Activated CD8-positive, alpha-beta memory T cell treated with anti-CD3 and anti-CD28 coated beads for 4 hours (primary cell): Measurements from ENCODE around the gene DPPA2.
"Not testable (repeated sequence)": the region's sequence is repeated elsewhere in the genome, so short reads cannot be mapped to it uniquely, and the experiment has no call there.

Source experiments
- DNase-seq, 2 donors: peaks; one replicate each; pipeline ENCODE4 v3.0.0-alpha.2; 2020; ENCODE audit warnings: low read depth in 2 of 2

The DPPA2 gene

DNA sequence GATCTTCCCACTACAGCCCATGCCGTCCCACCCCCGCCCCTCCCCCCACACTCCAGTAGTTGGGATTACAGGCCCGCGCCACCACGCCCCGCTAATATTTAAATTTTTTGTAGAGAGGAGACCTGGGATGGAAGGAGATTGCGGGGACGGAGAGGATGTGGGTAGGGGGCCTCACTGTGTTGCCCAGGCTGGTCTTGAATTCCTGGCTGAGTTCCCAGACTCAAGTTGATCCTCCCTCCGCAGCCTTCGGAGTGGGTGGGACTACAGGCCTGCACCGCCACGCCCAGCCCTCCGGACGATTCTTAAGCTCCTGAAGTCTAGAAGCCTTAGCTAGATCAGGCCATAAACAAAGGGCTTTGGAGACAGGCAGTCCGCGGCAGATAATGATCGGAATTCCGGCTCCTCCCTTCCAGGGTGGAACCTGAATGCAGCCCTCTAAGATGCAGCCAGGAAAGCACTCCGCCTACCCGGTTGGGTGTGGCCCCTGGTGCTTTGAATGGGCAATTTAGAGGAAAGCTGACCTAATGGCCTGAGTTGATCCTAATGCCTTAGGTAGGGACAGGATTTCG lies at the start of gene DPPA2:
Gene DPPA2, minus strand, starts transcription at position 356 of the 569 bp plus-strand sequence. CDS start 1,975 bp downstream, outside the sequence.
- DNase-seq: no peak

GRCh38 chr3:109364088-109364487 lies 47.8 kb upstream of the DPPA2 start:
- no peak for DNase-seq

- no peak for DNase-seq
These were observed 47.3 kb upstream of the DPPA2 start for GRCh38 chr3:109363634-109364033.

- DNase-seq: no peak
These were observed 46.5 kb upstream of the DPPA2 start for GRCh38 chr3:109362823-109363222.

GRCh38 chr3:109358809-109359208 lies 42.5 kb upstream of the DPPA2 start:
- DNase-seq: not testable (repeated sequence)

GRCh38 chr3:109356442-109357155 lies 40.3 kb upstream of the DPPA2 start:
- DNase-seq: no peak

GRCh38 chr3:109355625-109356441 lies 39.5 kb upstream of the DPPA2 start:
- DNase-seq: no peak

DNA sequence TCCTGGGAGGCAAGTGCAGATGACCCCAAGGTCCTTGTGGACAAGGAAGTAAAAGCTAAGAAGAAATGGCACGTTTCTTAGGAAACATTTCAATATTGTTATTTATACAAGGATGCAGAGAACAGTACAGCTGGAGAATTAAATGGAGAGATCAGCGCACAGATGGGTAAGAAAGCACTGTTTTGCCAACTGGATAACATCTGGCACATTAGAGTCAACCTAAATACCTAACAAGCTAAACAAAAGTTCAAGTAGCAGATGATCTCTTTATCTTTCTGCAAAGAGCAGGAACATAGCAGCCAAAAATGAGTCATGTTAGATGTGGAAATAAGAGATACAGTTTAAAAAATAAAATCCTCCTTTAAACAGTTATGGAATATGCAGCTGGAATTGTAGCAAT lies 36.7 kb upstream of the DPPA2 start:
- DNase-seq: no peak

DNA sequence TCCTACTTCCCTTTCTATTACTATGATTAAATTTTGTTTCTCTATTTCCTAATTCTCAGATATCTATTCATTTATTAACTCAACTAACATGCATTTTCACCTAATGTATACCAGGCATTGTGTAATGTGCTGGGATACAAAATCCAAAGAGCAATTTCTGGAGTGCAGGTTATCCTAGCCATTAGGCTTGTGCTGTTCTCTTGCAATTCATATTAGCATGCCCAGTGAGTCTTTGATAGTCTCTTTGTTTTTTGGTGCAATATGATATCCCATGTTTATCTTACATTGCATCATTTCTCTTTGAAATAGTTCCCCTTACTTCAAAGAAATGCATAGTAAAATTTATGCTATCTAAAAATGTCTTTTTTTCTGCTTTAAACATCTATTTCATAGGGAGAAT lies 34.9 kb upstream of the DPPA2 start:
- DNase-seq: no peak

- DNase-seq: no peak
These were observed 30.5 kb upstream of the DPPA2 start for GRCh38 chr3:109346770-109347295.

DNA sequence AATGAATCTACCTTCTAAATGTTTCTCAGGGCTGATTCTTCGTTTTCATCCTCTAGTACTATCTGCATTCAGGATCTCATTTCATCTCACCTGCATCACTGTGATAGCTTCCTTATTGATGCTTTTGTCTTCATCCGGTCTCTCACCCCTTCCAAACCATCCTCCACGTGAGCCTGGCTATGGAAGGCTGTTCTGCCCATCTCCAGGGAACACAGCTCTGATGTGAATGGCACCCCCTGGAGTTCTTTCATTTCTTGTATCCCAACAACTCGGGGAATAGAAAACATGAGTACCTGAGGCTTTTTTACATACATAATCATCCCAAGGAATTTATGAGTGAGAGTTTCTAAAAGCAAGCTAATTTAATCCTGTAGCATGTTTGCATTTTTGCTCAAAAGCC lies 29.8 kb upstream of the DPPA2 start:
- no peak for DNase-seq

DNA sequence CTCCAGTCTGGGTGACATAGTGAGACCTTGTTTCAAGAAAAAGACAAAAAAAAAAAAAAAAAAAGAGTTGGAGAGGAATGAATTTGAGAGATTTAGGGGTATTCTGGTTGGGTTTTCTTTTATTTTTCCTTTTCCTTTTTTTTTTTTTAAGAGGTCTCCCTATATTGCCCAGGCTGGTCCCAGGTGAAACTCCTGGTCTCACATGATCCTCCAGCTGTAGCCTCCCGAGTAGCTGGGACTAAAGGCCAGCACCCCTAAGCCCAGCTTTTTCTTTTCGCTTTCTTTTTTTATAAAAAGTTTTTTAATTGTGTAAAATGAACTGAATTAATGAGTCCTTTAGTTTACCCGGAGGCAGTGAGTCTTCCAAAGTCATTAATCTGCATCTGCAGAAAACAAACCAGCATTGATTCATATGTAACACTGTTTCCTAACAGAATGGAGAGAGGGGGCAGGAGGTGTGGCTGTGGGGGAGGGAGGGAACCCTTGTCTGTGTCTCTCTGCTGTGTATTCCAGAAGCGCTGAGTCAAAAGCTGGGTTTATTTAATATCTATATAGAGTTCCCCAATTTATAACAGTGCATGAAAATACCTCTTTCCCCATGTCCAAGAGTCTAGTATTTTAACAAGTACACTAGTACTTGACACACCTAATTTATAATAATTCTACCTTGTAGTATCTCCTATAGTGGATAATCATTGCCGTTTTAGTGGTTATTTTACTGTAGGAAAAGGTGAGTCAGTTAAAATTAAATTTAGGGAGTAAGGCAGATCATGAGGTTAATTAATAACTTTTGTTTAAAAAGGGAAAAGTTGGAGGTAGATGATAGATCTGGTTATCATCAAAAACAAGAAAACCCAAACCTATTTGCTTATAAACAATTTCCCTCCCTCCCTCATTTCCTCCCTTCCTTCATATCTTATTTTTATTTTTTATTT lies 23.7 kb upstream of the DPPA2 start:
- no peak for DNase-seq

GRCh38 chr3:109339197-109339596 lies 22.9 kb upstream of the DPPA2 start:
- DNase-seq: no peak

- no peak for DNase-seq
These were observed 22.0 kb upstream of the DPPA2 start for GRCh38 chr3:109338322-109338721.

DNA sequence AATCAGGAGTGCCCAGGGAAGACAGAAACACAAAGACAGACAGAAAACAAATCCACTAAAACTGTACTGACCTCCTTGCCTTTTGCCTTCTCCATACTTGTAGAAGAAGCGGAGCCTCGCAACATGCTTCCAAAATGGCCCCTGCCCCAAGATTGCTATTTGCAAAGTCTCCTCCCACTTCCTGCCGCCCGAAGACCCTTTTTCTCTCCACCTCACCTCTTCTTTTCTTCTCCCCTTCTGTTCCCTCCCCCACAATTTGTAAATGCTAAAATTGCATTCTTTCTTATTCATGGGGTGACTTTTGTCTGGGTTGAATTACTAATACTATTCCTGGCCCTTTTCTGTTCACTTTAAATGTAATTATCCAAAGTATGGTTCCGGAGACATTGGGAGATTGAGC lies 21.1 kb upstream of the DPPA2 start, which contains the start of gene DPPA4:
Gene DPPA4, minus strand, starts transcription at position 154 of the 400 bp plus-strand sequence. Its CDS starts 29 bp downstream, at position 125.
- DNase-seq: no peak

GRCh38 chr3:109336291-109336861 lies 20.1 kb upstream of the DPPA2 start:
- no peak for DNase-seq

DNA sequence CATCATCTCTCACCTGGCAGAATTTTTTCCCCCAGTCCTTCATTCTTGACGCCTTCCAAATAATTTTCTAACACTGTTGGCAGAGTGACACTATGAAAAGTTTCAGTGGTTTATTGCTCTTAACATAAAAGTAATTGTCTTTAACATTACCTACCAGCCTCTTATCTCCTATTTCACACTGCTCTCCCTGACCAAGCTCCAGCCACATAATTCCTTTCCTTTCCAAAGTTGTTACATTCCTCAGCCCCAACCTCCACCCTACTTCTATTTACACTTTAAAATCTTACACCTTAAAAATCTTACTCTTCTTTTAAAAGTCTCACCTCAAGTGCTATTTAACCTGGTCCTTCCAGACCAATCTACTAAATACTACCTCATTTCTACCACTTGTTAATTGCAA lies 18.3 kb upstream of the DPPA2 start:
- no peak for DNase-seq

DNA sequence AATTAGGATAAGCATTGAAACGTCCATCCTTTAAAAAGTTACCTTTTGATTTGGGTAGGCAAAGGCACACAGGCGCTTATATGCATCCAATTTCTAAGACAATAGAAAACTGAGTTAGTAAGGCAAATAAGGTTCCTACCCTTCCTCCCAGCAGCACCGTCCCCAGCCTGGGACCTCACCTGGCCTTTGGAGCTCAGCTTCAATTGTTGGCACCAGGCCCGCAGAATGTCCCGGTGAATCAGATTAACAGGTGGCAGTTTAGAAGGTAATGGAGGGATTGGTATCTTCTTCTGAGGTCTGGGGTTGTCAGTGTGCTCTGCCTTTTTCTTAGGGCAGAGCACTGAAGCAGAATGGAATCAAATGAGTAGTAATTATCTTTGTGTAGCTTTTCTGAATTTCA lies 15.4 kb upstream of the DPPA2 start:
- no peak for DNase-seq

DNA sequence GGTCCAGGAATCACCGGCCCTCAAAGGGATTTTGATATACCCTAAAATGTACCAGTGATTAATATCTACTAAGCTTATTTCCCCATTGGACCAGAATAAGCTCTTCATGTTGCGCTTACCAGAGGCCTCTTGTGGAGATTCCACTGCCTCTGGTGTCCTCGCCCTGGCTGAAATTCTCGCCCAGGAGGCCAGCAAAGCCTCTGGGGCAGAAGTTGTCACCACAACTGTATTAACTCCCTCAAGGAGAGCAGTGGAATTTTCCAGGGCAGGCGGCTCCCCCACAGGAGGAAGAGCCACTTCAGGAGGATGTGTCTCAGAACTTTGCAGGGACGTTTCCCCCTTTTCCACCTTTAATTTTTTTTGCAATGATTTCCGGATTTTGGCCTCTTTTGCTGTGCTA lies 14.1 kb upstream of the DPPA2 start:
- DNase-seq: no peak

- DNase-seq: no peak
These were observed 11.9 kb upstream of the DPPA2 start for GRCh38 chr3:109328202-109328601.

- no peak for DNase-seq
These were observed 9.3 kb upstream of the DPPA2 start for GRCh38 chr3:109325657-109326056.
